Calu3 (cell line): ENCODE results near the gene TTC14. TPM values are rescaled to one million over a fixed set of nuclear protein-coding genes. Genes with fewer than 3 reads are reported as not detected.

ENCODE experiments used
- BruUV-seq: library from RNA; stranded (reverse); fragments of 400-500 nt; replicated peaks from 2 replicates; lab custom pipeline; 2021; lab: Mats Ljungman, UMichigan
- CTCF ChIA-PET: fragments of 300-600 bp; sonication (Branson Sonifier 250); formaldehyde crosslinking; loops from one replicate; lab custom pipeline; 2022; ENCODE audit warnings: antibody characterized with exemption; lab: Charles Lee
- DNase-seq: peaks from one replicate; pipeline ENCODE4 v3.0.0; 2022
- H3K27ac Mint-ChIP-seq: one replicate; pipeline ENCODE4 v1.8.0; 2022; ENCODE audit warnings: mixed read lengths; ENCODE audit not compliant: unreplicated experiment
- H3K27me3 Mint-ChIP-seq: one replicate; pipeline ENCODE4 v1.8.0; 2022; ENCODE audit warnings: mixed read lengths; ENCODE audit not compliant: unreplicated experiment
- H3K36me3 Mint-ChIP-seq: one replicate; pipeline ENCODE4 v1.8.0; 2022; ENCODE audit warnings: mild to moderate bottlenecking, moderate library complexity, mixed read lengths; ENCODE audit not compliant: insufficient read depth, unreplicated experiment
- H3K4me1 Mint-ChIP-seq: one replicate; pipeline ENCODE4 v1.8.0; 2022; ENCODE audit warnings: mild to moderate bottlenecking, low read depth, mixed read lengths; ENCODE audit not compliant: unreplicated experiment
- H3K4me3 Mint-ChIP-seq: one replicate; pipeline ENCODE4 v1.8.0; 2022; ENCODE audit warnings: mild to moderate bottlenecking, low read depth, moderate library complexity, mixed read lengths; ENCODE audit not compliant: unreplicated experiment
- H3K9me3 Mint-ChIP-seq: one replicate; pipeline ENCODE4 v1.8.0; 2022; ENCODE audit warnings: low read depth, mixed read lengths; ENCODE audit not compliant: unreplicated experiment
- intact Hi-C: fragments of 100-400 bp; cut with micrococcal nuclease; formaldehyde crosslinking; loops from one replicate; pipeline ENCODE4 v1.10.0; 2022; ENCODE audit not compliant: unreplicated experiment
- total RNA-seq: library from RNA; stranded (reverse); gene quantifications from 2 replicates; pipeline ENCODE4 v1.2.3, GENCODE V29; 2022
- TF ChIP-seq, protein P1 (sequence below): fragments of 200-600 bp; IDR thresholded peaks from one replicate; pipeline ENCODE4 v1.8.0; 2022; ENCODE audit warnings: antibody characterized with exemption; ENCODE audit not compliant: unreplicated experiment

TTC14 gene
- total RNA-seq, 1 experiment from 2014 or later, result 48.4 TPM

DNA sequence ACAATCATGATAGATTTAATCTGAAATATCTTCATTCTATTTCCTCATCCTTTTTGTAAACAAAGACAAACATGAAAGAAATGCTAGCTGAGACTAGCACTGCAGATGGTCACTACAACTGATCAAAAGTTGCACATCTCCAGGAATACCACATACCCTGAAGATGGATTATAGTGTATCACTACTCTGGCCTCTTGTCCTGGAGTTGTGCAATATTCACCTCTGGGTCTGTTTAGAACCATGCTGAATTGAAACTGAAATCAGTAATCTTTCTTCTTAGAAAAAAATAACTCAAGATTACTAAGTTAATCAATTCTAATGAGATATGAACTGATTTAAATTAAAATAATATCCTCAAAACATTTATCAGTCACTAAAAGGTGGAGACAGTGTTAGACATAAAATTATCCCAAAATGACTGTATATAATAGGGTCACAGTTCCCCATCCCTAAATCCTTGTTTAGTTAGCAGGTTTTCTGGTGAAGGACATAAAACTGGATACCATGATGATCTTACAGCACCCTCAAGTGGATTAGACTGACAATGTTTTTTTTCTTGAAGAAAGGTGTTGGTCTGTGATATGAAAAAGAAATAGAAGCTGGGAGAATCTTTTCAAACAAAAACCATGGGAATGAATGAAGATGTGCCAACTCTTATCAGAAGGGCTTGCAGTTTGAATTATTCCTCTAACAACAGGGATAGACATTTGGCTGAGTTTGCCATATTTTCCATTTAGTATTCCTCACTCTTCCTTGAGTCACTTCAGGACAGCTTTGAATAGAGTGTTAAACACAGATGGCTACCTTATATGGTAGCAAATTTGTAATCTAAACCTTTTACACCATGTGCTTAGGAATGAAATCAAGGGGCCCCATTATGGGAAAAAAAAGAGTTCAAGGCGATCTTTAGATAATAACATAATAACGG is 7.1 kb upstream of the TTC14 start:
- H3K9me3 Mint-ChIP-seq, result no peaks in the 10 kb centered on the region

DNA sequence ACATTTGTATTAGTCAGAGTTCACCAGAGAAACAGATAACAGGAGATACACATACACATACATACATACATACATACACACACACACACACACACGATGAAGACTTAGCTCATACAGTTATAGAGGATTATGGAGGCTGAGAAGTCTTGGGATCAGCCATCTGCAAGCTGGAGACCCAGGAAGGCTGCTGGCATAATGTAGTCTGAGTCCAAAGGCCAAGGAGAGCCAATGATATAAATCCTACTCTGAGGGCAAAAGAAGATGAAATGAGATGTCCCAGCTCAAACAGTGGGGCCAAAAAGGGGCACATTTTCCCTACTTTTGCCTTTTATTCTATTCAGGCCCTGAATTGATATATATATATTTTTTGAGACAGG is 6.4 kb upstream of the TTC14 start:
- no peak overlapping the region for H3K4me3 Mint-ChIP-seq
- no TSS peak for BruUV-seq
- TF ChIP-seq, protein P1, sequence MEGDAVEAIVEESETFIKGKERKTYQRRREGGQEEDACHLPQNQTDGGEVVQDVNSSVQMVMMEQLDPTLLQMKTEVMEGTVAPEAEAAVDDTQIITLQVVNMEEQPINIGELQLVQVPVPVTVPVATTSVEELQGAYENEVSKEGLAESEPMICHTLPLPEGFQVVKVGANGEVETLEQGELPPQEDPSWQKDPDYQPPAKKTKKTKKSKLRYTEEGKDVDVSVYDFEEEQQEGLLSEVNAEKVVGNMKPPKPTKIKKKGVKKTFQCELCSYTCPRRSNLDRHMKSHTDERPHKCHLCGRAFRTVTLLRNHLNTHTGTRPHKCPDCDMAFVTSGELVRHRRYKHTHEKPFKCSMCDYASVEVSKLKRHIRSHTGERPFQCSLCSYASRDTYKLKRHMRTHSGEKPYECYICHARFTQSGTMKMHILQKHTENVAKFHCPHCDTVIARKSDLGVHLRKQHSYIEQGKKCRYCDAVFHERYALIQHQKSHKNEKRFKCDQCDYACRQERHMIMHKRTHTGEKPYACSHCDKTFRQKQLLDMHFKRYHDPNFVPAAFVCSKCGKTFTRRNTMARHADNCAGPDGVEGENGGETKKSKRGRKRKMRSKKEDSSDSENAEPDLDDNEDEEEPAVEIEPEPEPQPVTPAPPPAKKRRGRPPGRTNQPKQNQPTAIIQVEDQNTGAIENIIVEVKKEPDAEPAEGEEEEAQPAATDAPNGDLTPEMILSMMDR, result no peak
- no peaks in the 10 kb centered on the region for H3K9me3 Mint-ChIP-seq
- H3K27ac Mint-ChIP-seq, result no peak overlapping the region
- CTCF ChIA-PET, result interaction anchor here (0.7 to 1.7 kb wide), 9 partner anchors 9 to 845 kb away, joined by 3 to 32 read pairs (median 3); no protein-coding TSS in a partner anchor
- H3K36me3 Mint-ChIP-seq, result no peaks in the 10 kb centered on the region
- intact Hi-C loops, result loop anchor here (1.0 to 5.0 kb wide), 8 partner anchors 179 to 943 kb away; partner anchors contain the start of gene USP13
- peaks cover 16% of the 10 kb centered on the region for H3K4me1 Mint-ChIP-seq
- no peaks in the 10 kb centered on the region for H3K27me3 Mint-ChIP-seq
- DNase-seq, result no peak

More for the DNA sequence above, 7.1 kb upstream of the TTC14 start:
- Mint-ChIP-seq H3K4me3 (no peak overlapping the region), H3K27ac (no peak overlapping the region), H3K27me3 (no peaks in the 10 kb centered on the region), H3K4me1 (peaks cover 16% of the 10 kb centered on the region), H3K36me3 (no peaks in the 10 kb centered on the region)
- no TSS peak for BruUV-seq
- no peak for DNase-seq
- TF ChIP-seq, protein P1, result peak; percentile 79
- CTCF ChIA-PET, result interaction anchor here (0.6 to 1.7 kb wide), 10 partner anchors 8 to 845 kb away, joined by 3 to 32 read pairs (median 3); no protein-coding TSS in a partner anchor
- intact Hi-C loops, result loop anchor here (1.0 to 5.0 kb wide), 8 partner anchors 178 to 943 kb away; partner anchors contain the start of gene USP13

DNA sequence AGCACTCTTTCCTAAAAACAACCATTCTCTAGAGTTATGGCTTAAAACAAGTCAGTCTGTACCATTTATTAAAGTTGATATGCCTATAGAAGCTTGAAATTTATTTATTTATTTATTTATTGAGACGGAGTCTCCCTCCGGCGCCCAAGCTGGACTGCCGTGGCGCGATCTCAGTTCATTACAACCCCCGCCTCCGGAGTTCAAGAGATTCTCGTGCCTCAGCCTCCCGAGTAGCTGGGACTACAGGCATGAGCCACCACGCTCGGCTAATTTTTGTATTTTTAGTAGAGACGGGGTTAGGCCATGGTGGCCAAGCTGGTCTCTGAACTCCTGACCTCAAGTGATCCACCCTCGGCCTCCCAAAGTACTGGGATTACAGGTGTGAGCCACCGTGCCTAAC is 1.5 kb upstream of the TTC14 start:
- BruUV-seq, result no TSS peak
- Mint-ChIP-seq H3K27ac (peak overlapping the region; percentile 95), H3K4me1 (peaks cover 10% of the 10 kb centered on the region), H3K9me3 (no peaks in the 10 kb centered on the region), H3K36me3 (peaks cover 33% of the 10 kb centered on the region), H3K27me3 (no peaks in the 10 kb centered on the region), H3K4me3 (no peak overlapping the region)
- TF ChIP-seq, protein P1, result no peak
- CTCF ChIA-PET, result interaction anchor here (2.1 kb wide), 1 partner anchor 788 kb away, joined by 8 read pairs; no protein-coding TSS in a partner anchor
- intact Hi-C loops, result no loop called here
- DNase-seq, result no peak

DNA sequence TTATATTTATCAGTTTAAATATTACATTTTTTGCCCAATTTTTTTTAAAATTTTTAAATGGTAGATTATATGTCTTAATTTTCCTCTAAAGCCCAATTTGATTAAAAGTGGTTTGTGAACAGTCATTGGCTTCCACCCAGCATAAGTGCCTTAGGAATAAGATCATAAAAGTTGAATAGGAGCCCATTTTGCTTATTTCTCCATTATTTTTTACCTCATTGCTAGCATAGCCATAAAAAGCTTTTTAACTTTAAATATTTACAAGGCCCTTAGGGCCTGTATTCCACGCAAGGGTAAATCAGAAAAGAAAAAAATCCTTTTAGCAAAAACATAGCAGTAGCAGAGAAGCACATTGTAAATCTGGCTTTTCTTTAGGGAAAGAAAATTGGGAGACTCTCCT is 9.0 kb downstream of the TTC14 start:
- CTCF ChIA-PET, result no interaction called here
- H3K36me3 Mint-ChIP-seq, result peaks cover 63% of the 10 kb centered on the region
- H3K4me3 Mint-ChIP-seq, result no peak overlapping the region
- TF ChIP-seq, protein P1, result no peak
- H3K27me3 Mint-ChIP-seq, result no peaks in the 10 kb centered on the region
- H3K27ac Mint-ChIP-seq, result no peak overlapping the region
- H3K9me3 Mint-ChIP-seq, result no peaks in the 10 kb centered on the region
- intact Hi-C loops, result loop anchor here (10.0 kb wide), 1 partner anchor 374 kb away; the partner anchor contains the start of gene DNAJC19
- no peak for DNase-seq
- no TSS peak for BruUV-seq
- no peaks in the 10 kb centered on the region for H3K4me1 Mint-ChIP-seq
